DOHH2 (cell line): ENCODE data around the gene CEMIP2.

Experiments
- H3F3A ChIP-seq: fragments of 200-600 bp; sonication (generic), shearing (Covaris generic); 2 replicates; pipeline ENCODE4 v1.6.0; 2016; ENCODE audit warnings: antibody characterized with exemption, mild to moderate bottlenecking; ENCODE audit not compliant: control insufficient read depth, insufficient read depth
- H3K27ac ChIP-seq: fragments of 200-600 bp; sonication (generic); 2 replicates; pipeline ENCODE4 v1.5.1; 2014; ENCODE audit warnings: low read depth, mild to moderate bottlenecking, low read length, moderate library complexity
- H3K27me3 ChIP-seq: fragments of 200-600 bp; sonication (generic); 2 replicates; pipeline ENCODE4 v1.6.1; 2014; ENCODE audit warnings: mild to moderate bottlenecking, low read length, mixed read lengths; ENCODE audit not compliant: control insufficient read depth
- H3K36me3 ChIP-seq: fragments of 200-600 bp; sonication (generic); 2 replicates; pipeline ENCODE4 v1.6.1; 2014; ENCODE audit warnings: mild to moderate bottlenecking, low read length, moderate library complexity, mixed read lengths; ENCODE audit not compliant: control insufficient read depth
- H3K4me1 ChIP-seq: fragments of 200-600 bp; sonication (generic); 2 replicates; pipeline ENCODE4 v1.6.1; 2014; ENCODE audit warnings: mild to moderate bottlenecking, low read length, mixed read lengths; ENCODE audit not compliant: control insufficient read depth
- H3K4me2 ChIP-seq: fragments of 200-600 bp; sonication (generic); 2 replicates; pipeline ENCODE4 v1.6.0; 2014; ENCODE audit warnings: mild to moderate bottlenecking, low read length, moderate library complexity
- H3K4me3 ChIP-seq: fragments of 200-600 bp; sonication (generic); 2 replicates; pipeline ENCODE4 v1.5.1; 2014; ENCODE audit warnings: mild to moderate bottlenecking, low read length, mixed read lengths
- H3K79me2 ChIP-seq: fragments of 200-600 bp; sonication (generic); 2 replicates; pipeline ENCODE4 v1.6.1; 2014; ENCODE audit warnings: mild to moderate bottlenecking, low read length, mixed read lengths; ENCODE audit not compliant: control insufficient read depth
- H3K9me2 ChIP-seq: fragments of 200-600 bp; sonication (generic); replicated peaks from 2 replicates; pipeline ENCODE4 v1.6.1; 2014; ENCODE audit warnings: mild to moderate bottlenecking, low read length, mixed read lengths; ENCODE audit not compliant: control insufficient read depth
- H3K9me3 ChIP-seq: fragments of 200-600 bp; sonication (generic); 2 replicates; pipeline ENCODE4 v1.6.1; 2014; ENCODE audit warnings: antibody characterized with exemption, low read length, mixed read lengths; ENCODE audit not compliant: control insufficient read depth, insufficient read depth
- H4K20me1 ChIP-seq: fragments of 200-600 bp; sonication (generic); 2 replicates; pipeline ENCODE4 v1.6.0; 2014; ENCODE audit warnings: low read depth, mild to moderate bottlenecking, antibody characterized with exemption, low read length, moderate library complexity; ENCODE audit not compliant: control insufficient read depth, insufficient read depth
- EZH2phosphoT487 ChIP-seq: fragments of 200-600 bp; sonication (generic); IDR thresholded peaks from 2 replicates; pipeline ENCODE4 v1.6.1; 2017; ENCODE audit warnings: borderline replicate concordance, mild to moderate bottlenecking, antibody characterized with exemption, low read length, moderate library complexity, mixed read lengths
- TF ChIP-seq, protein P1 (sequence below): fragments of 200-600 bp; sonication (generic); IDR thresholded peaks from one replicate; pipeline ENCODE4 v1.5.1; 2014; ENCODE audit warnings: antibody characterized with exemption, mild to moderate bottlenecking, low read depth, low read length; ENCODE audit not compliant: poor library complexity, severe bottlenecking

Gene CEMIP2

DNA sequence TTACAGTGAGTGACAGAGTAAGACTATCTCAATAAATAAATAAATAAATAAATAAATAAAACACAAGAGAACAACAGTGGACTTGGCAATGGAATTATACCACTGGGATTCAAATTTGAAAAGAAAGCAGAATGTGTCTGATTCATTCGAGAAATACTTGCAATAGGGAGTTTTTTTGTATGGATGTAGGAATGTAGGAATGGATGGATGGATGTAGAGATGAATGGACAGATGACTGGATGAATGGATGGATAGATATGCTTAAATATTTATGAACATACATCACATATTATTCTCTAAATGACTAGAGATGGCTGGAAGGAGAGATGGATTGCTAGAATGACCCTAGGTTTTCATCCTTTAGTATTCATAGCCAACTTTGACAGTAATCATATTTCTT, 22.0 kb upstream of the CEMIP2 start:
- Histone ChIP-seq H3K4me1 (peaks cover 23% of the 10 kb centered on the region), H3K27ac (no peak overlapping the region), H4K20me1 (peaks cover 2% of the 10 kb centered on the region; the same call in 1 of the 2 replicates), H3K36me3 (no peaks in the 10 kb centered on the region), H3K4me3 (no peak overlapping the region), H3K4me2 (no peak overlapping the region), H3F3A (peaks cover 8% of the 10 kb centered on the region), H3K9me3 (no peaks in the 10 kb centered on the region), H3K79me2 (no peaks in the 10 kb centered on the region), H3K9me2 (no peaks in the 10 kb centered on the region), H3K27me3 (peaks cover 37% of the 10 kb centered on the region)
- TF ChIP-seq, protein P1, sequence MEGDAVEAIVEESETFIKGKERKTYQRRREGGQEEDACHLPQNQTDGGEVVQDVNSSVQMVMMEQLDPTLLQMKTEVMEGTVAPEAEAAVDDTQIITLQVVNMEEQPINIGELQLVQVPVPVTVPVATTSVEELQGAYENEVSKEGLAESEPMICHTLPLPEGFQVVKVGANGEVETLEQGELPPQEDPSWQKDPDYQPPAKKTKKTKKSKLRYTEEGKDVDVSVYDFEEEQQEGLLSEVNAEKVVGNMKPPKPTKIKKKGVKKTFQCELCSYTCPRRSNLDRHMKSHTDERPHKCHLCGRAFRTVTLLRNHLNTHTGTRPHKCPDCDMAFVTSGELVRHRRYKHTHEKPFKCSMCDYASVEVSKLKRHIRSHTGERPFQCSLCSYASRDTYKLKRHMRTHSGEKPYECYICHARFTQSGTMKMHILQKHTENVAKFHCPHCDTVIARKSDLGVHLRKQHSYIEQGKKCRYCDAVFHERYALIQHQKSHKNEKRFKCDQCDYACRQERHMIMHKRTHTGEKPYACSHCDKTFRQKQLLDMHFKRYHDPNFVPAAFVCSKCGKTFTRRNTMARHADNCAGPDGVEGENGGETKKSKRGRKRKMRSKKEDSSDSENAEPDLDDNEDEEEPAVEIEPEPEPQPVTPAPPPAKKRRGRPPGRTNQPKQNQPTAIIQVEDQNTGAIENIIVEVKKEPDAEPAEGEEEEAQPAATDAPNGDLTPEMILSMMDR = no peak
- TF ChIP-seq EZH2phosphoT487 = no peak

DNA sequence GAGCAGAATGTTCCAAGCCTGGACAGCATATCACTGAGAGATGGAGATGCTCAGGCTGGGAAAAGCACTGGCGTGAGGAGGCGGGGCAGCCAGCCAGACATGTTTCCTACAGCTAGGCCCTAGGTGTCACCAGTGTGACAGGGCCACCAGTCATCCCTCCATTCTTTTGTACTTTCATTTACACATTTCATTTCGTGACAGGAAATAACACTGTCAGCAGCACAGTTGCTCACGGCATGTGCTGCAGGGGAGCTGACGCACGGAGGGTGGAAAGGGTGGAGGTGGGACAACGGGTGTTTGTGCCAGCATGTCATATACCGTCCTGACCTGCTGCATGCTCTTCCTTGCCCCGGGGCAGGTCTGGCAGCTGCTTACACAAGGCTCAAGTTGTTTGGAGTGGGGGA, 14.8 kb upstream of the CEMIP2 start:
- Histone ChIP-seq H4K20me1 (0 out of 2 replicates have a peak, but pooled peaks cover 2% of the 10 kb centered on the region), H3K4me3 (peak overlapping the region; percentile 13; the same call in 1 of the 2 replicates), H3K4me1 (peaks cover 21% of the 10 kb centered on the region), H3K9me2 (no peaks in the 10 kb centered on the region), H3F3A (no peaks in the 10 kb centered on the region), H3K27ac (no peak overlapping the region), H3K79me2 (no peaks in the 10 kb centered on the region), H3K36me3 (no peaks in the 10 kb centered on the region), H3K27me3 (peaks cover 11% of the 10 kb centered on the region), H3K9me3 (no peaks in the 10 kb centered on the region), H3K4me2 (peak overlapping the region; percentile 51)
- TF ChIP-seq, protein P1 = peak; percentile 45
- no peak for TF ChIP-seq EZH2phosphoT487

DNA sequence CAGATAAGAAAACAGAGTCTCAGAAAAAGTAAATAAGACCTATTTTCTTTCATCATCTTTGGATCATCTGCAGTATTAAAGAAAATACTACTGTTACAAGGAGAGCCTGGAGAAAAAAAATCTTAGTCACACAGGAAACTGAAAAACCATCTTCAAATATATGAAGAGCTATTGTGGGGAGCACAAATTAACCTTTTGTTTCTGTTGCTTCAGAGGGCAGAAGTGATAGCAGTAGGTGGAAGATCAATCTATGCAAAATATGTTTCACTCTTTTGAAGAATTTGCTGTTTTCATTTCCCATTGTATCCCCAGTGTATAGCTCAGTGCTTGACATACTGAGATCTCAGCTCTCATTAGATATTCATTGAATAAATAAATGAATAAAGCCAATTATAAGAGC, 13.1 kb upstream of the CEMIP2 start:
- Histone ChIP-seq H3K4me1 (peaks cover 21% of the 10 kb centered on the region), H4K20me1 (no peaks in the 10 kb centered on the region), H3F3A (no peaks in the 10 kb centered on the region), H3K79me2 (no peaks in the 10 kb centered on the region), H3K36me3 (no peaks in the 10 kb centered on the region), H3K9me2 (no peaks in the 10 kb centered on the region), H3K27me3 (0 out of 2 replicates have a peak, but pooled peaks cover 4% of the 10 kb centered on the region), H3K27ac (no peak overlapping the region), H3K4me2 (no peak overlapping the region), H3K4me3 (no peak overlapping the region), H3K9me3 (no peaks in the 10 kb centered on the region)
- no peak for TF ChIP-seq EZH2phosphoT487
- TF ChIP-seq, protein P1 = no peak
